Measurements from ENCODE around the gene PRKCB.

Gene PRKCB

GRCh38 chr16:23835390-23836077 is at the start of gene PRKCB:
Gene PRKCB, plus strand, starts transcription at chr16:23835983.
- in situ Hi-C loops (cut with MboI; ENCODE audit: low sequenced_read_pairs): no loop called here

GRCh38 chr16:23786964-23787561 is 48.7 kb upstream of the PRKCB start:
- in situ Hi-C loops (cut with MboI; ENCODE audit: low sequenced_read_pairs): no loop called here

GRCh38 chr16:23788685-23789084 is 47.1 kb upstream of the PRKCB start:
- in situ Hi-C loops (cut with MboI; ENCODE audit: low sequenced_read_pairs): no loop called here

- in situ Hi-C loops (cut with MboI; ENCODE audit: low sequenced_read_pairs): no loop called here
Observed at GRCh38 chr16:23795378-23795777, 40.4 kb upstream of the PRKCB start.

GRCh38 chr16:23796941-23797340 is 38.8 kb upstream of the PRKCB start:
- in situ Hi-C loops (cut with MboI; ENCODE audit: low sequenced_read_pairs): no loop called here

- in situ Hi-C loops (cut with MboI; ENCODE audit: low sequenced_read_pairs): loop anchor here (5.0 kb wide), 1 partner anchor 211 kb away; no protein-coding TSS in a partner anchor
Observed at GRCh38 chr16:23801378-23801777, 34.4 kb upstream of the PRKCB start.

- in situ Hi-C loops (cut with MboI; ENCODE audit: low sequenced_read_pairs): loop anchor here (5.0 kb wide), 1 partner anchor 210 kb away; no protein-coding TSS in a partner anchor
Observed at GRCh38 chr16:23802776-23803175, 33.0 kb upstream of the PRKCB start.

GRCh38 chr16:23803591-23804123 is 32.1 kb upstream of the PRKCB start:
- in situ Hi-C loops (cut with MboI; ENCODE audit: low sequenced_read_pairs): loop anchor here (5.0 kb wide), 1 partner anchor 209 kb away; no protein-coding TSS in a partner anchor

- in situ Hi-C loops (cut with MboI; ENCODE audit: low sequenced_read_pairs): no loop called here
Observed at GRCh38 chr16:23807028-23807427, 28.8 kb upstream of the PRKCB start.

- in situ Hi-C loops (cut with MboI; ENCODE audit: low sequenced_read_pairs): no loop called here
Observed at GRCh38 chr16:23821467-23821866, 14.3 kb upstream of the PRKCB start.

GRCh38 chr16:23821875-23822688 is 13.7 kb upstream of the PRKCB start:
- in situ Hi-C loops (cut with MboI; ENCODE audit: low sequenced_read_pairs): no loop called here

GRCh38 chr16:23823475-23824384 is 12.1 kb upstream of the PRKCB start:
- in situ Hi-C loops (cut with MboI; ENCODE audit: low sequenced_read_pairs): no loop called here

GRCh38 chr16:23824909-23825308 is 10.9 kb upstream of the PRKCB start:
- in situ Hi-C loops (cut with MboI; ENCODE audit: low sequenced_read_pairs): no loop called here

GRCh38 chr16:23826528-23827045 is 9.2 kb upstream of the PRKCB start:
- in situ Hi-C loops (cut with MboI; ENCODE audit: low sequenced_read_pairs): no loop called here

GRCh38 chr16:23827057-23827456 is 8.7 kb upstream of the PRKCB start:
- in situ Hi-C loops (cut with MboI; ENCODE audit: low sequenced_read_pairs): no loop called here

- in situ Hi-C loops (cut with MboI; ENCODE audit: low sequenced_read_pairs): no loop called here
Observed at GRCh38 chr16:23829454-23829853, 6.3 kb upstream of the PRKCB start.

GRCh38 chr16:23830276-23830675 is 5.5 kb upstream of the PRKCB start:
- in situ Hi-C loops (cut with MboI; ENCODE audit: low sequenced_read_pairs): no loop called here

- in situ Hi-C loops (cut with MboI; ENCODE audit: low sequenced_read_pairs): no loop called here
Observed at GRCh38 chr16:23832882-23833281, 2.9 kb upstream of the PRKCB start.

- in situ Hi-C loops (cut with MboI; ENCODE audit: low sequenced_read_pairs): no loop called here
Observed at GRCh38 chr16:23833504-23833903, 2.3 kb upstream of the PRKCB start.

Data from HL-60/S4 (cell line).